Measurements from ENCODE around the gene BABAM2. TPM values are rescaled to one million over a fixed set of nuclear protein-coding genes. Genes with fewer than 3 reads are reported as not detected.

Gene BABAM2
- total and polyA plus RNA-seq, 7 donors, result 22.9 to 52.3 (median 25.2) TPM

- WGBS, 2 donors, result 24 to 32% methylated on average over 1 of the region's 1 CpG
- TF ChIP-seq EP300 (IDR thresholded peaks at IDR 0.05) (no peak), POLR2A (IDR thresholded peaks at IDR 0.05) (no peak), POLR2AphosphoS5 (IDR thresholded peaks at IDR 0.05) (no peak), CTCF (IDR thresholded peaks at IDR 0.05) (no peak)
- peaks cover 0 to 8% (median 0%) of the 10 kb centered on the region in 4 donors for H3K4me1 ChIP-seq
- no peaks in the 10 kb centered on the region for H3K36me3 ChIP-seq
- H3K27me3 ChIP-seq, result no peaks in the 10 kb centered on the region
- H3K9me3 ChIP-seq, result no peaks in the 10 kb centered on the region
- no peak for DNase-seq
- H3K27ac ChIP-seq, result no peak overlapping the region
- no peak overlapping the region for H3K4me3 ChIP-seq
- intact Hi-C loops (cut with DNase I), result no loop called here
Observed at GRCh38 chr2:27980242-27980641, 89.7 kb downstream of the BABAM2 start.

- DNase-seq, result no peak
- H3K27ac ChIP-seq, result no peak overlapping the region
- H3K36me3 ChIP-seq, result no peaks in the 10 kb centered on the region
- peaks cover 0 to 8% (median 0%) of the 10 kb centered on the region in 4 donors for H3K4me1 ChIP-seq
- H3K27me3 ChIP-seq, result no peaks in the 10 kb centered on the region
- intact Hi-C loops (cut with DNase I), result no loop called here
- H3K4me3 ChIP-seq, result no peak overlapping the region
- no peaks in the 10 kb centered on the region for H3K9me3 ChIP-seq
- TF ChIP-seq POLR2AphosphoS5 (IDR thresholded peaks at IDR 0.05) (no peak), POLR2A (IDR thresholded peaks at IDR 0.05) (no peak), CTCF (IDR thresholded peaks at IDR 0.05) (no peak), EP300 (IDR thresholded peaks at IDR 0.05) (no peak)
Observed at GRCh38 chr2:27984153-27984552, 93.6 kb downstream of the BABAM2 start.

DNA sequence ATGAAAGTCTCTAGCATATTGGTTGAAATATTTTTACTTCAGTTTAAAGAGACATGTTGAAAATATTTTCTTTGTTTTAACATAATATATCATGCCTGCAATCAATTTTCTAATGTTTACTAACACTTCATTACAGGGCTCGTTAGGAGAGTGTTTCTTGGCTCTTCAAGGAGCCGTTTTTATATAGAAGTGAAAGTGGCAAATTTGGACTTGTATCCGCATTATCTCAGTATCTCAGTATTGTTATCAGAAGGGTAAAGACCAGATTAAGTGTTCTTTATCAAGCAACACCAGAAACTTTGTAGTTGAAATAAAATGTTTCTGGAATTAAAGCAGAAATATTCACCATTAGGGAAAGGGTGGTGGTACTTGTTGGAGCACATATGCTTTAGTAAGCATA lies 97.8 kb downstream of the BABAM2 start:
- peaks cover 0 to 27% (median 11%) of the 10 kb centered on the region in 4 donors for H3K4me1 ChIP-seq
- no peaks in the 10 kb centered on the region for H3K27me3 ChIP-seq
- TF ChIP-seq EP300 (IDR thresholded peaks at IDR 0.05), result no peak
- no peak for TF ChIP-seq CTCF (IDR thresholded peaks at IDR 0.05)
- no peak for TF ChIP-seq POLR2AphosphoS5 (IDR thresholded peaks at IDR 0.05)
- TF ChIP-seq POLR2A (IDR thresholded peaks at IDR 0.05), result no peak
- H3K36me3 ChIP-seq, result no peaks in the 10 kb centered on the region
- H3K4me3 ChIP-seq, result no peak overlapping the region
- no peaks in the 10 kb centered on the region for H3K9me3 ChIP-seq
- 67 to 73% methylated on average over 3 of the region's 3 CpGs for WGBS, 2 donors
- DNase-seq, result no peak
- no peak overlapping the region for H3K27ac ChIP-seq
- intact Hi-C loops (cut with DNase I), result no loop called here

- intact Hi-C loops (cut with DNase I), result no loop called here
- Histone ChIP-seq H3K9me3 (no peaks in the 10 kb centered on the region), H3K4me3 (no peak overlapping the region), H3K27ac (no peak overlapping the region), H3K36me3 (no peaks in the 10 kb centered on the region), H3K27me3 (no peaks in the 10 kb centered on the region), H3K4me1 (peaks cover 0 to 31% (median 13%) of the 10 kb centered on the region in 4 donors)
- TF ChIP-seq EP300 (IDR thresholded peaks at IDR 0.05) (no peak), CTCF (IDR thresholded peaks at IDR 0.05) (no peak), POLR2AphosphoS5 (IDR thresholded peaks at IDR 0.05) (no peak), POLR2A (IDR thresholded peaks at IDR 0.05) (no peak)
- 58 to 59% methylated on average over 2 of the region's 2 CpGs for WGBS, 2 donors
- DNase-seq, result no peak
Observed at GRCh38 chr2:27988718-27989117, 98.2 kb downstream of the BABAM2 start.

DNA sequence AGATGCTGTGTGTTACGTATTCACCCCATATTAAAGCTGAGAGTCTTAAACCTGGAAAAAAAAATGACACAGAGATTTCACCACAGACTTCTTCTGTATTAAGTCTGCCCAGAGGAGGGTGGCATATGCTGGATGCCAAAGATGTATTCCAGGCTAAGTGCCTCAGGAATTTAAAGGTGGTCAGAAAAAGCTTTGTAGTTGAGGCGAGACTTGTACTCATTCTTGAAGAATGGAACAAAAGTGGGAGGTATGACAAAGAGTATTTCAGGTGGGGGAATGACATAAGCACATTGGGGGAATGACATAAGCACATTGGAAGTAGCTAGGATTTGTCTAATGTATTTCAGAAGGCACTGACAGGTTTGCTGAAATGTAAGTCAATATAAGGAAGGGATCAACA lies 98.6 kb downstream of the BABAM2 start:
- Histone ChIP-seq H3K36me3 (no peaks in the 10 kb centered on the region), H3K4me1 (peaks cover 0 to 31% (median 15%) of the 10 kb centered on the region in 4 donors), H3K9me3 (no peaks in the 10 kb centered on the region), H3K4me3 (no peak overlapping the region), H3K27ac (no peak overlapping the region), H3K27me3 (no peaks in the 10 kb centered on the region)
- 94 to 97% methylated on average over 2 of the region's 2 CpGs for WGBS, 2 donors
- TF ChIP-seq POLR2AphosphoS5 (IDR thresholded peaks at IDR 0.05) (no peak), POLR2A (IDR thresholded peaks at IDR 0.05) (no peak), CTCF (IDR thresholded peaks at IDR 0.05) (no peak), EP300 (IDR thresholded peaks at IDR 0.05) (no peak)
- intact Hi-C loops (cut with DNase I), result no loop called here
- no peak for DNase-seq

Data from sigmoid colon (tissue), 7 donors.